H1 (cell line): ENCODE measurements around the gene SRRM3.

Source experiments
- CTCF ChIP-seq, 3 experiments: IDR thresholded peaks; 1 replicate in 2 of 3; 2 replicates in 1 of 3; pipeline versions ENCODE4 v1.5.1 to v1.6.1; 2011; ENCODE audit warnings: low read length in 3 of 3, mild to moderate bottlenecking in 3 of 3, inconsistent platforms in 2 of 3, low read depth in 1 of 3, moderate library complexity in 1 of 3; ENCODE audit not compliant: insufficient read depth in 1 of 3; ENCODE audit errors: control extremely low read depth in 1 of 3
- EP300 ChIP-seq, 2 experiments: IDR thresholded peaks; 1 replicate in 1 of 2; 2 replicates in 1 of 2; pipeline ENCODE4 v1.6.1; 2011 to 2012; ENCODE audit warnings: low read depth in 2 of 2, low read length in 2 of 2, mild to moderate bottlenecking in 2 of 2, borderline replicate concordance in 1 of 2, inconsistent platforms in 1 of 2, moderate library complexity in 1 of 2
- NRF1 ChIP-seq: IDR thresholded peaks from 2 replicates; pipeline ENCODE4 v1.6.1; 2011; ENCODE audit warnings: mild to moderate bottlenecking, low read depth, low read length, improper control_type of control experiment
- POLR2A ChIP-seq, 2 experiments: IDR thresholded peaks; 1 replicate in 1 of 2; 2 replicates in 1 of 2; pipeline ENCODE4 v1.6.1; 2011; ENCODE audit warnings: low read depth in 2 of 2, low read length in 2 of 2, mild to moderate bottlenecking in 2 of 2; ENCODE audit errors: control extremely low read depth in 1 of 2

GRCh38 chr7:76247938-76248337 lies 46.2 kb downstream of the SRRM3 start:
- TF ChIP-seq POLR2A (IDR thresholded peaks at IDR 0.05; ENCODE audit: control extremely low read depth in 1 of 2, low read depth in 2 of 2, low read length in 2 of 2) (no peak), EP300 (IDR thresholded peaks at IDR 0.05; ENCODE audit: borderline replicate concordance in 1 of 2, low read depth in 2 of 2, low read length in 2 of 2) (no peak), NRF1 (no peak), CTCF (IDR thresholded peaks at IDR 0.05; ENCODE audit: control extremely low read depth in 1 of 3, insufficient read depth in 1 of 3, low read depth in 1 of 3, low read length in 3 of 3) (no peak)
